ENCODE results near the gene ASTN2. TPM values are rescaled to one million over a fixed set of nuclear protein-coding genes. Genes with fewer than 3 reads are reported as not detected.

ASTN2 gene
- total RNA-seq, 1 experiment from 2014 or later: 7.4 TPM

- H3K36me3 ChIP-seq (replicated peaks; ENCODE audit: control insufficient read depth, insufficient read depth, low read length): no peaks in the 10 kb centered on the region
- no peak overlapping the region for H3K4me3 ChIP-seq (ENCODE audit: insufficient read depth, low read depth, low read length)
- DNase-seq: no peak
- H3K27me3 ChIP-seq (ENCODE audit: control insufficient read depth, insufficient read depth, low read length): no peaks in the 10 kb centered on the region; the same call in 1 of the 2 replicates
Measured at GRCh38 chr9:117286245-117286644, 128.6 kb downstream of the ASTN2 start.

GRCh38 chr9:117284414-117284813, 130.4 kb downstream of the ASTN2 start:
- Histone ChIP-seq H3K4me3 (ENCODE audit: insufficient read depth, low read depth, low read length) (no peak overlapping the region), H3K36me3 (replicated peaks; ENCODE audit: control insufficient read depth, insufficient read depth, low read length) (no peaks in the 10 kb centered on the region), H3K27me3 (ENCODE audit: control insufficient read depth, insufficient read depth, low read length) (no peaks in the 10 kb centered on the region; the same call in 1 of the 2 replicates)
- no peak for DNase-seq

- H3K27me3 ChIP-seq (ENCODE audit: control insufficient read depth, insufficient read depth, low read length): no peaks in the 10 kb centered on the region; the same call in 1 of the 2 replicates
Measured at GRCh38 chr9:117282541-117282940, 132.3 kb downstream of the ASTN2 start.

DNA sequence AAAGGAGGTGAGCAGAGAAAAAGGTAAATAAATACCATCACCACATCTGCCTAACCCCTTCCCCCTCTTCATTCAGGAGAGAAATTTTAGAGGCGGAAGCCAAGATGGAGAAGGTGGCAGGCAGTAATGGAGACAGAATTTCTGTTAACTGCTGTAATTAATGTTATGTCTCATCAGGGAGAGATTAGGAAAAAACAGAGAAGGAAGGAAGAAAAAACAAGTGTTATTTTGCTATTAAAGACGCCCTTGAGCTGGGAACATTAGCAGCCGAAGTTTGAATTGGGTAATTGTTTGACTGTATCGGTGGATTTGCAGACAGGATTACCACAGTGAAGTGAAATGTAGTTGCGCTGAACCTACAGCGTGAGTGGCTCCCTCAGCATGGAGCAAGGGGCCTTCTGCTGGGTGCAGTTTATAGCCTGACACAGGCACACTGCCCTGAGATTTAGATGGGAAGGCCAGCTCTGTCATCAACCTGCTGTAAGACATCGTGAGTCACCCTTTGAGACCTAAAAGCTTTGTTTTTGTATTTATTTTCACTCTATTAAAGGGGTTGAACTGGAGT, 136.3 kb downstream of the ASTN2 start:
- Histone ChIP-seq H3K36me3 (replicated peaks; ENCODE audit: control insufficient read depth, insufficient read depth, low read length) (no peaks in the 10 kb centered on the region), H3K4me3 (ENCODE audit: insufficient read depth, low read depth, low read length) (no peak overlapping the region), H3K27me3 (ENCODE audit: control insufficient read depth, insufficient read depth, low read length) (no peaks in the 10 kb centered on the region; the same call in 1 of the 2 replicates)
- no peak for DNase-seq

More at GRCh38 chr9:117282541-117282940, 132.3 kb downstream of the ASTN2 start:
- Histone ChIP-seq H3K36me3 (replicated peaks; ENCODE audit: control insufficient read depth, insufficient read depth, low read length) (no peaks in the 10 kb centered on the region), H3K4me3 (ENCODE audit: insufficient read depth, low read depth, low read length) (no peak overlapping the region)
- DNase-seq: no peak

GRCh38 chr9:117278020-117278419, 136.8 kb downstream of the ASTN2 start:
- Histone ChIP-seq H3K36me3 (replicated peaks; ENCODE audit: control insufficient read depth, insufficient read depth, low read length) (no peaks in the 10 kb centered on the region), H3K4me3 (ENCODE audit: insufficient read depth, low read depth, low read length) (no peak overlapping the region), H3K27me3 (ENCODE audit: control insufficient read depth, insufficient read depth, low read length) (no peaks in the 10 kb centered on the region; the same call in 1 of the 2 replicates)
- no peak for DNase-seq

DNA sequence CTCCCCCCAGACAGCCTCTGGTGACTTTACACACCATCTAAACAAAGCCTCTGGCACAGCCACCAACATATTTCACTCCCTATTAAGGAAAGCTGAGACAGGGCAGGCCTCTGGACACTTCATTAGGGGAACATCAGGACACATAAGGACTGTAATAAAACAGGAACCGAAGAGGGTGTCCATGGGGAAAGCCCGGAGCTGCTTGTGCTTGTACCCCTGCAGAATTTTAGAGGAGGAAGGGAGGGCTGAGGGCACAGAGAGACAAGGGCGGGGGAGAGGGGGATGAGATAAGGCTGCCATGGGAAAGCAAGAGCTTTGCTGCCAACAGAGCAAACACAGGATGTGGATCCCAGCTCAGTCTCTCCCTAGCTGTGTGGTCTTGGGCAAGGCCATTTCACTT, 138.4 kb downstream of the ASTN2 start:
- H3K36me3 ChIP-seq (replicated peaks; ENCODE audit: control insufficient read depth, insufficient read depth, low read length): no peaks in the 10 kb centered on the region
- H3K4me3 ChIP-seq (ENCODE audit: insufficient read depth, low read depth, low read length): no peak overlapping the region
- H3K27me3 ChIP-seq (ENCODE audit: control insufficient read depth, insufficient read depth, low read length): no peaks in the 10 kb centered on the region; the same call in 1 of the 2 replicates
- DNase-seq: no peak

- no peak for DNase-seq
- H3K4me3 ChIP-seq (ENCODE audit: insufficient read depth, low read depth, low read length): no peak overlapping the region
- no peaks in the 10 kb centered on the region for H3K36me3 ChIP-seq (replicated peaks; ENCODE audit: control insufficient read depth, insufficient read depth, low read length)
- no peaks in the 10 kb centered on the region; the same call in 1 of the 2 replicates for H3K27me3 ChIP-seq (ENCODE audit: control insufficient read depth, insufficient read depth, low read length)
Measured at GRCh38 chr9:117273612-117274011, 141.2 kb downstream of the ASTN2 start.

DNA sequence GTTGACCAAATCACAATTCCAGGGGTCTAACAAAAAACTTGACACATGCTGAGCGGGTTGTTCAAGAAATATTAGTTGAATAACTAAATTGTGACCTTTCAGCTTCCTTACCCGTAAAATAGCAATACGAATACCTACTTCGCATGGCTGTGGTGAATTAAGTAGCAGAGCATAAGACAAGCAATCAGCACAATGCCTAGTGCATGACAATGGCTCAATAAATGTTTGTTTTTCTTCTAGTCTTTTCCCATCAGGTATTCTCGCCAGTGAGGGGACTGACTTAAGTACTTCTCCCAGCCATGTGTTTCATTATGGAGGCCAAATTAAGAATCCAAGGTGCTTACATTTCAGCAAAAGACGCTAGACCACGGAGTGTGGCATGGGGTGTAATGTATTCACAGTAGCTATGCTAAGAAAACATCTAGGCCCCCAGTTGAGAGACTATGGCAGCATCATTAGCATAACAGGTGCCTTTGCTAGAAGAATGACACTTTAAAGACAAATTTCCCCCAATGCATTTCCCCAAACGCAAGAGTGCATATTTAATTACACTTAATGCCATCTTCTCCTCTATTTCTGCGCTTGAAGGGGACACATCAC, 145.9 kb downstream of the ASTN2 start:
- H3K4me3 ChIP-seq (ENCODE audit: insufficient read depth, low read depth, low read length): no peak overlapping the region
- peaks cover 9% of the 10 kb centered on the region; the same call in 1 of the 2 replicates for H3K27me3 ChIP-seq (ENCODE audit: control insufficient read depth, insufficient read depth, low read length)
- no peak for DNase-seq
- H3K36me3 ChIP-seq (replicated peaks; ENCODE audit: control insufficient read depth, insufficient read depth, low read length): no peaks in the 10 kb centered on the region

DNA sequence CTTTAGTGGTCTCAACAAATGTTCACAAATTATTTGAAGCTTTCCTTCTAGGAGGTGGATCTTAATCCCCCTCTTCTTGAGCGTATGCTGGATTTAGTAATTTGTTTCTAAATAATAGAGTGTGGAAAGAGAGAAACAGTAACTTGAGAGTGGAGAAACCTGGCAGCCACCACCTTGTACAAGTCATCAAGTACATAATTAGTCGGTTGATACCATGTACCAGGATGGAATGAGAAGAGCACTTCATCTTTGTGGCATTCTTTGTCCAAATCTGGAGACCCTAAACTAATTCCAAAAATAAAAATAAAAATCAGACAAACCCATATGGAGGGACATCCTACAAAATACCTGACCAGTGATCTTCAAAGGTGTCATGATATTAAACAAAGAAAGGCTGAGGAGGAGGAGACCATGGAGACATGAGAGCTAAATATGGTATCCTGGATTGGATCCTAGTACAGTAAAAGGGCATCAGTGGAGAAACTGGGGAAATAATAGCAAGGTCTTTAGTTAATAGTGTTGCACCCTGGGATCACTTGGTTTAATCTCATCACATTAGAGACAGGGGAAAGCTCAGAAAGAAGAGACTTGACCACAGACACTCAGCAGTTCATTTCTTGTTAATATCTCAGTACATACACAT, 147.9 kb downstream of the ASTN2 start:
- Histone ChIP-seq H3K36me3 (replicated peaks; ENCODE audit: control insufficient read depth, insufficient read depth, low read length) (no peaks in the 10 kb centered on the region), H3K4me3 (ENCODE audit: insufficient read depth, low read depth, low read length) (no peak overlapping the region), H3K27me3 (ENCODE audit: control insufficient read depth, insufficient read depth, low read length) (peaks cover 9% of the 10 kb centered on the region; the same call in 1 of the 2 replicates)
- no peak for DNase-seq

- no peak for DNase-seq
- Histone ChIP-seq H3K27me3 (ENCODE audit: control insufficient read depth, insufficient read depth, low read length) (peaks cover 9% of the 10 kb centered on the region; the same call in 1 of the 2 replicates), H3K4me3 (ENCODE audit: insufficient read depth, low read depth, low read length) (no peak overlapping the region), H3K36me3 (replicated peaks; ENCODE audit: control insufficient read depth, insufficient read depth, low read length) (no peaks in the 10 kb centered on the region)
Measured at GRCh38 chr9:117265253-117265652, 149.6 kb downstream of the ASTN2 start.

GRCh38 chr9:117258184-117258866, 156.5 kb downstream of the ASTN2 start:
- H3K27me3 ChIP-seq (ENCODE audit: control insufficient read depth, insufficient read depth, low read length): no peaks in the 10 kb centered on the region
- H3K36me3 ChIP-seq (replicated peaks; ENCODE audit: control insufficient read depth, insufficient read depth, low read length): no peaks in the 10 kb centered on the region
- DNase-seq: no peak
- no peak overlapping the region for H3K4me3 ChIP-seq (ENCODE audit: insufficient read depth, low read depth, low read length)

- Histone ChIP-seq H3K36me3 (replicated peaks; ENCODE audit: control insufficient read depth, insufficient read depth, low read length) (no peaks in the 10 kb centered on the region), H3K27me3 (ENCODE audit: control insufficient read depth, insufficient read depth, low read length) (no peaks in the 10 kb centered on the region), H3K4me3 (ENCODE audit: insufficient read depth, low read depth, low read length) (no peak overlapping the region)
- DNase-seq: no peak
Measured at GRCh38 chr9:117253261-117253660, 161.6 kb downstream of the ASTN2 start.

GRCh38 chr9:117250610-117251215, 164.1 kb downstream of the ASTN2 start:
- no peak overlapping the region for H3K4me3 ChIP-seq (ENCODE audit: insufficient read depth, low read depth, low read length)
- DNase-seq: no peak
- H3K36me3 ChIP-seq (replicated peaks; ENCODE audit: control insufficient read depth, insufficient read depth, low read length): no peaks in the 10 kb centered on the region
- no peaks in the 10 kb centered on the region; the same call in 1 of the 2 replicates for H3K27me3 ChIP-seq (ENCODE audit: control insufficient read depth, insufficient read depth, low read length)

- H3K36me3 ChIP-seq (replicated peaks; ENCODE audit: control insufficient read depth, insufficient read depth, low read length): no peaks in the 10 kb centered on the region
- DNase-seq: no peak
- H3K27me3 ChIP-seq (ENCODE audit: control insufficient read depth, insufficient read depth, low read length): no peaks in the 10 kb centered on the region; the same call in 1 of the 2 replicates
- H3K4me3 ChIP-seq (ENCODE audit: insufficient read depth, low read depth, low read length): no peak overlapping the region
Measured at GRCh38 chr9:117249799-117250198, 165.1 kb downstream of the ASTN2 start.

All from H7 (cell line).